ENCODE results near the gene ABHD17B.
"Not testable (repeated sequence)": the region's sequence is repeated elsewhere in the genome, so short reads cannot be mapped to it uniquely, and the experiment has no call there.

The ABHD17B gene

GRCh38 chr9:71916834-71917534 is 6.0 kb upstream of the ABHD17B start:
- intact Hi-C loops (cut with DNase I): no loop called here
- DNase-seq: no peak

- DNase-seq: no peak
- intact Hi-C loops (cut with DNase I): no loop called here
These were observed 4.5 kb upstream of the ABHD17B start for GRCh38 chr9:71915495-71915894.

- intact Hi-C loops (cut with DNase I): loop anchor here (5.0 kb wide), 1 partner anchor 100 kb away; no protein-coding TSS in a partner anchor
These were observed 929 bp upstream of the ABHD17B start for GRCh38 chr9:71911908-71912335.

GRCh38 chr9:71910650-71911060 is 338 bp downstream of the ABHD17B start:
- intact Hi-C loops (cut with DNase I): loop anchor here (5.0 kb wide), 1 partner anchor 98 kb away; no protein-coding TSS in a partner anchor
- no peak for DNase-seq

More at GRCh38 chr9:71911908-71912335, 929 bp upstream of the ABHD17B start:
- DNase-seq: no peak

- peak; percentile 49 to 94 (median 68) for DNase-seq
- intact Hi-C loops (cut with DNase I): loop anchor here (5.0 kb wide), 1 partner anchor 98 kb away; no protein-coding TSS in a partner anchor
These were observed 925 bp downstream of the ABHD17B start for GRCh38 chr9:71909887-71910649.

GRCh38 chr9:71908825-71909224 is 2.2 kb downstream of the ABHD17B start:
- intact Hi-C loops (cut with DNase I): no loop called here
- no peak for DNase-seq

- intact Hi-C loops (cut with DNase I): no loop called here
- DNase-seq: no peak
These were observed 6.9 kb downstream of the ABHD17B start for GRCh38 chr9:71904076-71904475.

- intact Hi-C loops (cut with DNase I): no loop called here
These were observed 9.0 kb downstream of the ABHD17B start for GRCh38 chr9:71901695-71902597.

GRCh38 chr9:71898756-71899155 is 12.2 kb downstream of the ABHD17B start:
- DNase-seq; intact Hi-C loops (cut with DNase I): not testable (repeated sequence)

More at GRCh38 chr9:71901695-71902597, 9.0 kb downstream of the ABHD17B start:
- no peak for DNase-seq

GRCh38 chr9:71897577-71897976 is 13.4 kb downstream of the ABHD17B start:
- intact Hi-C loops (cut with DNase I): no loop called here
- DNase-seq: no peak

GRCh38 chr9:71896761-71897160 is 14.2 kb downstream of the ABHD17B start:
- DNase-seq: no peak
- intact Hi-C loops (cut with DNase I): no loop called here

GRCh38 chr9:71895955-71896354 is 15.0 kb downstream of the ABHD17B start:
- intact Hi-C loops (cut with DNase I): no loop called here
- no peak for DNase-seq

- intact Hi-C loops (cut with DNase I): no loop called here
- no peak for DNase-seq
These were observed 15.9 kb downstream of the ABHD17B start for GRCh38 chr9:71895117-71895516.

- intact Hi-C loops (cut with DNase I): no loop called here
- no peak for DNase-seq
These were observed 19.3 kb downstream of the ABHD17B start for GRCh38 chr9:71891557-71892189.

- no peak for DNase-seq
- intact Hi-C loops (cut with DNase I): no loop called here
These were observed 20.8 kb downstream of the ABHD17B start for GRCh38 chr9:71890042-71890679.

GRCh38 chr9:71887362-71887761 is 23.6 kb downstream of the ABHD17B start:
- intact Hi-C loops (cut with DNase I): no loop called here
- DNase-seq: no peak

- DNase-seq: no peak
- intact Hi-C loops (cut with DNase I): no loop called here
These were observed 24.5 kb downstream of the ABHD17B start for GRCh38 chr9:71886541-71886940.

GRCh38 chr9:71886015-71886414 is 25.0 kb downstream of the ABHD17B start:
- intact Hi-C loops (cut with DNase I): no loop called here
- DNase-seq: no peak

GRCh38 chr9:71885467-71885866 is 25.5 kb downstream of the ABHD17B start:
- no peak for DNase-seq
- intact Hi-C loops (cut with DNase I): no loop called here

- DNase-seq: no peak
- intact Hi-C loops (cut with DNase I): no loop called here
These were observed 27.0 kb downstream of the ABHD17B start for GRCh38 chr9:71884005-71884404.
